Activated CD4-positive, alpha-beta memory T cell treated with anti-CD3 and anti-CD28 coated beads for 36 hours (primary cell): Measurements from ENCODE around the gene MIF. TPM values are rescaled to one million over a fixed set of nuclear protein-coding genes. Genes with fewer than 3 reads are reported as not detected.
"Not testable (repeated sequence)": the region's sequence is repeated elsewhere in the genome, so short reads cannot be mapped to it uniquely, and the experiment has no call there.

Experiments
- CTCF ChIA-PET: fragments of 350-600 bp; sonication (Branson Sonifier 250); formaldehyde crosslinking; loops from one replicate; lab custom pipeline; 2021; ENCODE audit warnings: antibody characterized with exemption, inconsistent platforms; lab: Charles Lee
- POLR2A ChIA-PET: fragments of 350-600 bp; sonication (Branson Sonifier 250); formaldehyde crosslinking; loops from one replicate; lab custom pipeline; 2021; ENCODE audit warnings: antibody characterized with exemption; lab: Charles Lee
- DNase-seq: peaks from one replicate; pipeline ENCODE4 v3.0.0-alpha.2; 2020
- H3K27ac Mint-ChIP-seq: one replicate; pipeline ENCODE4 v1.8.0; 2021; ENCODE audit warnings: mixed read lengths
- H3K27me3 Mint-ChIP-seq: one replicate; pipeline ENCODE4 v1.8.0; 2021; ENCODE audit warnings: mixed read lengths
- H3K36me3 Mint-ChIP-seq: one replicate; pipeline ENCODE4 v1.8.0; 2021; ENCODE audit warnings: mixed read lengths
- H3K4me1 Mint-ChIP-seq: one replicate; pipeline ENCODE4 v1.8.0; 2021; ENCODE audit warnings: low read depth, mixed read lengths
- H3K4me3 Mint-ChIP-seq: one replicate; pipeline ENCODE4 v1.8.0; 2021; ENCODE audit warnings: mild to moderate bottlenecking, mixed read lengths
- H3K9me3 Mint-ChIP-seq: one replicate; pipeline ENCODE4 v1.8.0; 2021; ENCODE audit warnings: mixed read lengths
- intact Hi-C: fragments of 100-400 bp; cut with micrococcal nuclease; formaldehyde crosslinking; loops from one replicate; pipeline ENCODE4 v1.15.1; 2023
- total RNA-seq, 2 experiments: library from RNA; stranded (reverse); gene quantifications; one replicate each; pipeline ENCODE4 v1.2.3, GENCODE V29; 2021

Gene MIF
- total RNA-seq, 2 experiments from 2014 or later: 1,215 to 1,240 TPM

DNA sequence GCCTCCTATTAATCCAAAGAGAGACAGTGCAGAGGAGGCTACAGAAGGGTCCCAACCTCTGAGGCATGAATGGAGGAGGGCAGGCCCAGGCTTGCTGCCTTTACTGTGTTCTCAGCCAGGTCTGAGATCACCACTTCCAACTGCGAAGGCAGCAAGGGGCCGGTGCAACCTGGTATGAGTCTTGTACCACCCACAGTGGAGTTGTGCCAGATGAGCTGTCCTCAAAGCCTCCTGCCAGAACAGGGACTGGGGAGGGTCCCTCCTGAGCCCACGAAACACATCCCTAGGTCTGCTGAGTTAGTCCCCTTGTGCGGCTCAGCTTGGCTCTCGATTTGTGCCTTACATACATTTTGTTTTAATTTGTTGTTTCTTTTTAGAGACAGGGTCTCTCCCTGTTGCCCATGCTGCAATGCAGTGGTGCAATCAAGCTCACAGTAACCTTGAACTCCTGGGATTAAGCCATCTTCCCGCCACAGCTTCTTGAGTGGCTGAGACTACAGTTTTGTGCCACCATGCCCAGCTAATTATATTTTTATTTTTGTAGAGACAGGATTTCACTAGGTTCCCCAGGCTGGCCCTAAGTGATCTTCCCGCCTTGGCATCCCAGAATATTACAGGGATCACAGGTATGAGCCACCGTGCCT, 9.3 kb downstream of the MIF start:
- no peak overlapping the region for H3K4me3 Mint-ChIP-seq
- intact Hi-C loops: no loop called here
- H3K36me3 Mint-ChIP-seq: peaks cover 3% of the 10 kb centered on the region
- POLR2A ChIA-PET: interaction anchor here (1.3 to 1.5 kb wide), 2 partner anchors 9 to 10 kb away, joined by 4 to 6 read pairs; partner anchors contain the start of gene MIF
- no peak for DNase-seq
- no peaks in the 10 kb centered on the region for H3K9me3 Mint-ChIP-seq
- H3K4me1 Mint-ChIP-seq: no peaks in the 10 kb centered on the region
- H3K27me3 Mint-ChIP-seq: no peaks in the 10 kb centered on the region
- CTCF ChIA-PET: interaction anchor here (1.4 to 1.8 kb wide), 2 partner anchors 9 to 10 kb away, joined by 5 read pairs; partner anchors contain the start of gene MIF
- H3K27ac Mint-ChIP-seq: no peak overlapping the region

DNA sequence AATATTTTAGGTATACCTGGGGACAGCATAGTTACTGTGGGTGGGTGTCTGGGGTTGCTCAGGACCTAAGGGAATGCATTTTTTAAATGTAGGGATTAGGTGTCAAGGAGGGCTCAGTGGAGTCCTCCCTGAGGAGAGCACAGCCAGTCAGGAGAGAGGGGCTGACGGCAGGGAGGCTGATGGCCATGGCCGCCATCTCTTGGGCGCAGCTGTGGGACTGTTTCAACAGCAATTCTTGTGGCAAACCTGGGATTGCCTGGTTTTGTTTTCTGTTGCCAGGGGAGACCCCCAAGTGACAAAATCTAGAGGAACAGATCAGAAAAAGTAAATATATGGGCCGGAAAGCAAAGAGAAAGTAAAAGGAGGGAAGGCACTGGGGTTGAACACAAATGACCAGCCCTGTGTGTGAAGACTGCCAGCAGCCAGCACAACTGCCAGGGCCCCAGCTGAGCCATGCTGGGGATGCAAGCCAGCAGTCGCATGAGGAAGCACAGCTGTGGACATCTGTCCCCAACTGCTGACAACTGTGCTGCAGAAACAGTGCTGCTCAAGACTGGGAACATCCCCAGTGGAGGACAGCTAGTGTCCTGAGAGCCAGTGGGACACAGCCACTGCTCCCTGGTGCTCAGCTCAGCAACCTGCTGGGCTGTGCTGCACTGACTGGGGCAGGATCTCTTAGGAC, 10.5 kb downstream of the MIF start:
- H3K27me3 Mint-ChIP-seq: no peaks in the 10 kb centered on the region
- intact Hi-C loops: no loop called here
- H3K9me3 Mint-ChIP-seq: no peaks in the 10 kb centered on the region
- no peak overlapping the region for H3K27ac Mint-ChIP-seq
- ChIA-PET CTCF (no interaction called here), POLR2A (no interaction called here)
- H3K36me3 Mint-ChIP-seq: peaks cover under 1% of the 10 kb centered on the region
- H3K4me1 Mint-ChIP-seq: no peaks in the 10 kb centered on the region
- no peak overlapping the region for H3K4me3 Mint-ChIP-seq
- no peak for DNase-seq

DNA sequence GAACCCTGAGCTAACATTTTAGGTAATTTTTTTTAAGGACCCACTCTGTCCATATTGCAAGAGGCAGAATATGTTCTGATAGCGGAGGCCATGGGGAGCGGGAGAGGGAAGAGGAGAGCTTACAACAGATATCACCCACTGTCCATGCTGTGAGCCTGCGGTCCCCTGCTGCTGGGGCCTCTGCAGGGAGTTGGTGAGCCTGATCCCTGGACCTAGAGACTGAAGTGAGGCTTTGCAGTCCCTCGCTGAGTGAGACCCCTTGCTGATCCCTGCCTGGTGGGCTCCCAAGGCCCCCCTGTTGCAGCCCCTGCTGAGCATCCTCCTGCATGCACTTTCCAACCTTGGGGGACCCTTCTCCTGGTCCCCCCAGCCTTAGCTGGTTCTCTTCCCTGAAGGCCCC, 12.5 kb downstream of the MIF start:
- H3K27ac Mint-ChIP-seq: no peak overlapping the region

DNA sequence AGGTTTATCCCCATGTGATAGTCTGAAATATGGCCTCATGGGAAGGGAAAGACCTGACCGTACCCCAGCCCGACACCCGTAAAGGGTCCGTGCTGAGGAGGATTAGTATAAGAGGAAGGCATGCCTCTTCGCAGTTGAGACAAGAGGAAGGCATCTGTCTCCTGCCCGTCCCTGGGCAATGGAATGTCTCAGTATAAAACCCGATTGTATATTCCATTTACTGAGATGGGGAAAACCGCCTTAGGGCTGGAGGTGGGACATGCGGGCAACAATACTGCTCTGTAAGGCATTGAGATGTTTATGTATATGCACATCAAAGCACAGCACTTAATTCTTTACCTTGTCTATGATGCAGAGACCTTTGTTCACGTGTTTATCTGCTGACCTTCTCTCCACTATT, 13.2 kb downstream of the MIF start:
- H3K4me1 Mint-ChIP-seq, H3K27ac Mint-ChIP-seq, H3K4me3 Mint-ChIP-seq, intact Hi-C loops, DNase-seq, H3K27me3 Mint-ChIP-seq, H3K36me3 Mint-ChIP-seq, H3K9me3 Mint-ChIP-seq, POLR2A ChIA-PET: not testable (repeated sequence)
- CTCF ChIA-PET: interaction anchor here (1.4 to 1.5 kb wide), 2 partner anchors 13 kb away, joined by 4 read pairs; partner anchors contain the start of gene MIF

More for the DNA sequence above, 12.5 kb downstream of the MIF start:
- H3K4me1 Mint-ChIP-seq: no peaks in the 10 kb centered on the region
- intact Hi-C loops: no loop called here
- DNase-seq: no peak
- no peaks in the 10 kb centered on the region for H3K9me3 Mint-ChIP-seq
- H3K27me3 Mint-ChIP-seq: no peaks in the 10 kb centered on the region
- no peak overlapping the region for H3K4me3 Mint-ChIP-seq
- ChIA-PET CTCF (interaction anchor here (1.4 kb wide), 1 partner anchor 12 kb away, joined by 4 read pairs; the partner anchor contains the start of gene MIF), POLR2A (no interaction called here)
- H3K36me3 Mint-ChIP-seq: no peaks in the 10 kb centered on the region

DNA sequence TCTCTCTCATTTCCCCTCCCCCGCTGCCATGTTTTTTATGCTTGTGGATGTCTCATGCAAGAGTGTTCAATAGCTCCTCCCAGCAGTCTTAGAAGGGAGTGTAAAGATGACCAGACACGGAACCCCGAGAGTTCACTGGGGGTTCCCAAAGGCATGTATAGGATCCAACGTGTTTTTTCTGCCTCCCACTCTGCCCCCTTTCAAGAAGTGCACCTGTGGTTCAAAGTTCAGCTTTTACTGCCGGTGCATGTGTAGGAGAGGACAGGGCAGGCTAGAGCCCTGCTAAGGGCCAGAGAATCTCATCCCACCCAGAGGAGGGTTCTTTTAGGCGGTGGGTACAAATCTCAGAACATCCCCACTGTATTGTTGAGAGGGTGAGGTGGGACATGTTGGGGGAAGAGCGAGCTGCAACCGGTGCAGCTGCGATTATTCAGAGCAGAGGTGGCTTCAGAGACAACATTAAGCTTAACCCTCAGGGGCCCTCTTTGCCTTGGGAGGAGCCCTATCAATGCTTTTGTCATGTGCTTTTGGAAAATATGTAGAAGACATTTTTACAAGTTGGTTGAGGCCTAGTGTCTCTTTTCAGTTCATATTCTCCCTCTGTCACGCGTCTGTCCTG, 14.5 kb downstream of the MIF start:
- ChIA-PET CTCF (interaction anchor here (1.5 kb wide), 1 partner anchor 14 kb away, joined by 4 read pairs; the partner anchor contains the start of gene MIF), POLR2A (interaction anchor here (0.7 to 1.6 kb wide), 2 partner anchors 13 to 14 kb away, joined by 3 to 5 read pairs; partner anchors contain the start of gene MIF)
- Mint-ChIP-seq H3K4me3 (no peak overlapping the region), H3K27ac (no peak overlapping the region), H3K27me3 (no peaks in the 10 kb centered on the region), H3K4me1 (peaks cover 6% of the 10 kb centered on the region), H3K9me3 (no peaks in the 10 kb centered on the region), H3K36me3 (no peaks in the 10 kb centered on the region)
- intact Hi-C loops: no loop called here
- no peak for DNase-seq

DNA sequence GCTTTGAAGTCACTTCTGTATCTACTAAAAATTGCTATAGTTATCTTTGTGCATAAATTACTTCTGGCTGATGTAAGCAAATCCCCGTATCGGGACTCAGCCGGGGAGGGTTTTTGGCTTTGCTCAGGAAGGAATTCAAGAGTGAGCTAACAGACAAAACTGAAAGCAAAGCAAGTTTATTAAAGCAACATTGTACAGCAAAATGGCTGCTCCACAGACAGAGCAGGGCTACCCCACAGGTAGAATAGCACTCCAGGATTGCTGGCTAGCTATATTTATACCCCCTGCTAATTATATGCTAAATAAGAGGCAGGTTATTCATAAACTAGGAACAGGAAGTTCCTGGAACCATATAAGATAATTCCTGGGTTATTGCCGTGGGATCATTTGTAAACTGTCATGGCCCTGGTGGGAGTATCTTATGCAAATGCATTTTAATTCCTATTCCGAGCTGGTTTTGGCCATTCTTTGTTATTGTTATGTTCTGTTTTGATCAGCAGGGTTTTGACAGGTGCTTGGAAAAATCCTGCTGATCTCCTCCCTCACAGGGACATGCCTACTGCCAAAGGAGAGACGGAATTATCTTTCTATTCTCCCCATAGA, 15.2 kb downstream of the MIF start:
- intact Hi-C loops: no loop called here
- Mint-ChIP-seq H3K9me3 (no peaks in the 10 kb centered on the region), H3K4me1 (peaks cover 10% of the 10 kb centered on the region), H3K27ac (no peak overlapping the region), H3K4me3 (no peak overlapping the region), H3K36me3 (no peaks in the 10 kb centered on the region), H3K27me3 (no peaks in the 10 kb centered on the region)
- ChIA-PET POLR2A (interaction anchor here (0.7 to 1.6 kb wide), 2 partner anchors 13 to 15 kb away, joined by 3 to 5 read pairs; partner anchors contain the start of gene MIF), CTCF (interaction anchor here (1.1 to 1.8 kb wide), 3 partner anchors 10 to 60 kb away, joined by 3 to 5 read pairs (median 4); partner anchors contain the start of gene MIF)
- no peak for DNase-seq

DNA sequence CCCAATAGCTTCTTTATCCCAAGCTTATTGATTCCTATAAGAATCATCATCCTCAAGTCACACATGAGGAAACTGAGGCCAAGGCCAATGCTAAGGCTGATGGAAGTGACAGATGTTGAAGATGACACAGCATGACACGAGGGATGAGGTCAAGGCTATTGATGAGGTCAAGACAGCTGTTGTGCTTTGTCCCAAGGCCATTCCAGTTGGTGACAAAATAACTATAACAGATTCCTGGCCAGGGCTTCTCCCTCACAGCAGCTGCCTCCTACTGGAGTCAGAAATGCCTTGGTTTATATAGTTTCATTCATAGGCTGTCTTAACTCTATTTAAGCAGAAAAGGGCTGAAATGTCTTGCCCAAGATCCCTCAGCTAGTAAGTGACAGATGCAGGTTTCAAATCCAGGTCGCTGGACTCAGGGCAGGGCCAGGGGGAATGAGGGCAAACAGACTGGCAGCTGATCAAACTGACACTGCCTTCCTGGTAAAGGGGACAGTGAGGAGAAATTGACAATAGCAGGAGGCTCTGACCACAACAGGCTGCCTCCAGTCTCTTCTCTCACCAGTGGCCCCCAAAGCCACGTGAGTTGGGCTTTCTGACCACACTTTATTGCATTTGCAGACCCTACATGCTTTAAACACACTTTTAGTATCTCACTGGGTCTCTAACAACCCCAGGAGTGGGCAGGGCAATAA, 16.5 kb downstream of the MIF start:
- no peak overlapping the region for H3K4me3 Mint-ChIP-seq
- CTCF ChIA-PET: interaction anchor here (1.1 to 1.8 kb wide), 3 partner anchors 12 to 61 kb away, joined by 3 to 5 read pairs (median 4); partner anchors contain the start of gene MIF

DNA sequence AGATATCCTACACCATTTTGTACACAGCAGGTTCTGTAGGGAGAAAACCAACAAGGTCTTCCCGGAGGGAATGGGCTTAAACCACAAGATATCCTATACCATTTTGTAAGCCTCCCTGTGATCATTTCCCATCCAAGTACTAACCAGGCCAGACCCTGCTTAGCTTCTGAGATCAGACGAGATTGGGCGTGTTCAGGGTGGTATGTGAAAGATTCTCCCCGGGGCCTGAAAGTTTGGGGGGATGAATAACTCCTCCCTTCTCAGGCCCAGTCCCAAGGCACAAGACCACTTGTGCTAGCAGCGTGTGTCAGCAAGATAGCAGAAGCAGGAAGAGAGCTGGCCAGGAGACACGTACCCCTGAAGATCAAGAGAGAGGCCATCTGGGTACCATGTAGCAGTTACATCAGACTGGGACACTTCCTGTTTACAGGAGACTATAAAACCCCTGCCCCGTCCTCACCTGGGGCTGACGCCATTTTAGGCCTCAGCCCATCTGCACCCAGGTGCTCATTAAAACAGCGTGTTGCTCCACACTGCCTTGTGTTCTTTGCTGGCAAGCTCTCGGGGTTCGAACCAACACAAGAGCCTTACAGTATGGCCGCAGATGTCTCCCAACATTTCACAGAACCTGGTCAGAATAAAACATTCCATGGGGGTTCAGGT, 17.3 kb downstream of the MIF start:
- Mint-ChIP-seq H3K9me3 (no peaks in the 10 kb centered on the region), H3K4me1 (peaks cover 15% of the 10 kb centered on the region), H3K27ac (no peak overlapping the region), H3K36me3 (no peaks in the 10 kb centered on the region), H3K27me3 (no peaks in the 10 kb centered on the region), H3K4me3 (no peak overlapping the region)
- POLR2A ChIA-PET: interaction anchor here (1.0 to 2.1 kb wide), 2 partner anchors 17 to 101 kb away, joined by 3 to 5 read pairs; partner anchors contain the start of gene MIF
- no peak for DNase-seq
- CTCF ChIA-PET: interaction anchor here (1.8 to 2.6 kb wide), 2 partner anchors 17 kb away, joined by 5 to 18 read pairs; partner anchors contain the start of gene MIF
- intact Hi-C loops: loop anchor here (10.0 kb wide), 1 partner anchor 643 kb away; the partner anchor contains the start of genes GUCD1 and SNRPD3

More for the DNA sequence above, 16.5 kb downstream of the MIF start:
- H3K4me1 Mint-ChIP-seq: peaks cover 15% of the 10 kb centered on the region
- H3K27me3 Mint-ChIP-seq: no peaks in the 10 kb centered on the region
- no peaks in the 10 kb centered on the region for H3K36me3 Mint-ChIP-seq
- no peaks in the 10 kb centered on the region for H3K9me3 Mint-ChIP-seq
- no peak overlapping the region for H3K27ac Mint-ChIP-seq
- DNase-seq: no peak
- intact Hi-C loops: loop anchor here (10.0 kb wide), 1 partner anchor 644 kb away; the partner anchor contains the start of genes GUCD1 and SNRPD3
- POLR2A ChIA-PET: interaction anchor here (1.0 to 1.6 kb wide), 2 partner anchors 16 kb away, joined by 3 to 5 read pairs; partner anchors contain the start of gene MIF

DNA sequence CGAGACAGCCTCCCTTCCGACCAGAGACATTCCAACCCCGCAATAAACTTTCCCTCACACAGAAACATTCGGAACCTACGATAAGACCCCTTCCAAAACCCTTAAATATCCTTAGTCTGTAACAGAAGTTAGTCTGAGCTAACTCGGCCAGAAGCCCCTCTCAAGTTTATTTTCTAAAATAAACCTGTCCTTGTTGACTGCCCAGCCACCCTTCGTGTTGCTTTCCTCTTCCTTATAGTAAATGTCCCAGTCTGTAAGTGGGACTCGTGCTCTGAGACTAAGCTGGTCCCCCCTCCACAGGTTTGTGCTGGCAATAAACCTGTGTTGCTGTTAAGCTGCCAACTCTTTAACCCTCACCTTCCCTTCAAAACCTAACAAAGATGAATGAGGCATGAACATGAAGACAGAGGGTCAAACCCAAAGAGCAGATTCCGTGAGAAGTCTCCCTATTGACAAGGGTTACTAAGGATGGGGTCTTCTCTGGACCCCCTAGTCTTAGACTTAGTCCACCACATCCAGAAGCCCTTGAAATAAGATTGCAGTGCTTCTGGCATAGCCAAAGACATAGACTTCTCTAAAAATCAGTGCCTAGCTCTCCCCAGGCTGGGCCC, 18.2 kb downstream of the MIF start:
- no peak for DNase-seq
- no peaks in the 10 kb centered on the region for H3K36me3 Mint-ChIP-seq
- CTCF ChIA-PET: interaction anchor here (1.1 to 2.6 kb wide), 2 partner anchors 17 to 18 kb away, joined by 5 to 18 read pairs; partner anchors contain the start of gene MIF
- H3K4me3 Mint-ChIP-seq: no peak overlapping the region
- no peak overlapping the region for H3K27ac Mint-ChIP-seq
- intact Hi-C loops: loop anchor here (10.0 kb wide), 1 partner anchor 642 kb away; the partner anchor contains the start of genes GUCD1 and SNRPD3
- H3K4me1 Mint-ChIP-seq: peaks cover 15% of the 10 kb centered on the region
- H3K27me3 Mint-ChIP-seq: no peaks in the 10 kb centered on the region
- H3K9me3 Mint-ChIP-seq: no peaks in the 10 kb centered on the region
- POLR2A ChIA-PET: interaction anchor here (2.0 to 2.2 kb wide), 3 partner anchors 18 to 100 kb away, joined by 5 to 56 read pairs (median 9); partner anchors contain the start of genes MIF and SLC2A11

DNA sequence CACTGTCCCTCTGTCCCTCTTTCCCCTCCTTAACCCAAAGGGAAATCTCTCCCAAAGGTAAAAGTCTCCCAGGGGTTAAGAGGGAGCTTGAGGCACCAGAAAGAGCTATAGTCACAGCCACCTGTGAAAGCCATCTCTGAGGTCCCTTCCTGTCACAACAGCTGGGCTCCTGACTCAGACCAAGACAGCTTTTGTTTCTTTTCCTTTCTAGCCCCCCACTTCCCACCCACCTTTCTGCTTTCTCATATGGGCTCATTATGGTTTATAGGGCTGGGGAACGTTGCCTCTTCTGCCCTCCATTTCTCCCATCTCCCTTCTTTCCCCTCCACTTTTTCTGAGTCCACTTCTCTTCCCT, 19.1 kb downstream of the MIF start:
- ChIA-PET CTCF (interaction anchor here (0.9 to 2.6 kb wide), 6 partner anchors 17 to 64 kb away, joined by 3 to 18 read pairs (median 4); partner anchors contain the start of gene MIF), POLR2A (interaction anchor here (0.8 to 2.2 kb wide), 9 partner anchors 10 to 126 kb away, joined by 3 to 56 read pairs (median 6); partner anchors contain the start of genes CABIN1, MIF, SLC2A11 and SMARCB1)
- Mint-ChIP-seq H3K4me3 (peak overlapping the region; percentile 92), H3K27me3 (no peaks in the 10 kb centered on the region), H3K36me3 (no peaks in the 10 kb centered on the region), H3K4me1 (peaks cover 15% of the 10 kb centered on the region), H3K9me3 (no peaks in the 10 kb centered on the region), H3K27ac (peak overlapping the region; percentile 97)
- DNase-seq: peak; percentile 55
- intact Hi-C loops: loop anchor here (10.0 kb wide), 1 partner anchor 642 kb away; the partner anchor contains the start of genes GUCD1 and SNRPD3
